NT2/D1 (cell line): Measurements from ENCODE around the gene RGL4.

ENCODE experiments used
- SUZ12 ChIP-seq: IDR thresholded peaks from 2 replicates; pipeline ENCODE4 v1.6.1; 2011; ENCODE audit not compliant: insufficient read length, insufficient read depth; ENCODE audit errors: extremely low read depth
- YY1 ChIP-seq: IDR thresholded peaks from 2 replicates; pipeline ENCODE4 v1.6.1; 2011; ENCODE audit not compliant: insufficient read length, insufficient read depth
- ZNF274 ChIP-seq: IDR thresholded peaks from 2 replicates; pipeline ENCODE4 v1.6.1; 2011; ENCODE audit warnings: mild to moderate bottlenecking, low read depth, low read length

- TF ChIP-seq YY1 (no peak), ZNF274 (no peak), SUZ12 (no peak)
Measured at GRCh38 chr22:23713696-23714595, 23.1 kb downstream of the RGL4 start.
